Measurements from ENCODE around the gene CACNB2. TPM values are rescaled to one million over a fixed set of nuclear protein-coding genes. Genes with fewer than 3 reads are reported as not detected.
"Not testable (repeated sequence)": the region's sequence is repeated elsewhere in the genome, so short reads cannot be mapped to it uniquely, and the experiment has no call there.

Gene CACNB2
- polyA plus RNA-seq, 2 of the 4 experiments (the other 2 are of a cell fraction), result not detected

DNA sequence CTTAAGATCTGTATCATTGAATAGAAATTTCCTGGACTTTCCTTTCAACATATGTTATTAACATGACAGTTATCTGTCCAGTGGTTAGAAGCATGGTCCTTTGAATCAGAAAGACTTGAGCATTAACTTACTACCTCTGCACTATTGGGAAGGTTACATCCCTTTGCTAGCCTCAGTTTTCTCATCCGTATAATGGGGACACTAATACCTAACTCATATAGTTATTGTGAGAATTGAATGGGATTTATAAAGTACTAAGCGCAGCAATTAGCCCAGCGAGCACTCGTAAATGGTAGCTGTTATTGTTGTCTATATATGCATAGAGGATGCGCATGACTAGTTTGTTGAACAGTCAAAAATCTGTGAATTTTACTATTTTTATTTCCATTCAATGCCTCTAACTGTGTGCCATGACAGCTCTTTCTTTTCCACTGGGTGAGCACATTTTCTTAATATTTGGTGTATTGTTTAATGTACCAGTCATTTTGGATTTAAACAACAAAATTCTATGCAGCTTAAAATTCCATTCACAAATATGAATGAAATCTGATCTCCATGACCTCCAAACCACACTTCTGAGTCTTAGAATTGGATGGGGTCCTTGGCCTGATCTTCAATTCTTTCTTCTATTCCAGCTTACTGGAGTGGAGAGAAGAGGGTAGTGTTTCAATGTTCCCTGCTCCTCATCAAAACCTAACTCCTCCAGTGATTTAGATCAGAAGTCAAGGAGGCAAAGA, 65.0 kb downstream of the CACNB2 start:
- 65% methylated on average over 5 of the region's 5 CpGs for WGBS (ENCODE audit: missing lambda C conversion rate)
- POLR2A ChIA-PET, result no interaction called here
- TF ChIP-seq CHD4 (IDR thresholded peaks at IDR 0.05; ENCODE audit: borderline replicate concordance), result no peak
- TF ChIP-seq FOSL2 (IDR thresholded peaks at IDR 0.05), result no peak
- no peak for TF ChIP-seq FOSL2 (CRISPR knock-in tag; IDR thresholded peaks at IDR 0.05)
- TF ChIP-seq, protein P1, sequence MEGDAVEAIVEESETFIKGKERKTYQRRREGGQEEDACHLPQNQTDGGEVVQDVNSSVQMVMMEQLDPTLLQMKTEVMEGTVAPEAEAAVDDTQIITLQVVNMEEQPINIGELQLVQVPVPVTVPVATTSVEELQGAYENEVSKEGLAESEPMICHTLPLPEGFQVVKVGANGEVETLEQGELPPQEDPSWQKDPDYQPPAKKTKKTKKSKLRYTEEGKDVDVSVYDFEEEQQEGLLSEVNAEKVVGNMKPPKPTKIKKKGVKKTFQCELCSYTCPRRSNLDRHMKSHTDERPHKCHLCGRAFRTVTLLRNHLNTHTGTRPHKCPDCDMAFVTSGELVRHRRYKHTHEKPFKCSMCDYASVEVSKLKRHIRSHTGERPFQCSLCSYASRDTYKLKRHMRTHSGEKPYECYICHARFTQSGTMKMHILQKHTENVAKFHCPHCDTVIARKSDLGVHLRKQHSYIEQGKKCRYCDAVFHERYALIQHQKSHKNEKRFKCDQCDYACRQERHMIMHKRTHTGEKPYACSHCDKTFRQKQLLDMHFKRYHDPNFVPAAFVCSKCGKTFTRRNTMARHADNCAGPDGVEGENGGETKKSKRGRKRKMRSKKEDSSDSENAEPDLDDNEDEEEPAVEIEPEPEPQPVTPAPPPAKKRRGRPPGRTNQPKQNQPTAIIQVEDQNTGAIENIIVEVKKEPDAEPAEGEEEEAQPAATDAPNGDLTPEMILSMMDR (IDR thresholded peaks at IDR 0.05), result no peak
- TF ChIP-seq NFE2L2 (conservative IDR thresholded peaks at IDR 0.05; ENCODE audit: low read length), result no peak
- no peak for TF ChIP-seq POLR2A (IDR thresholded peaks at IDR 0.05; ENCODE audit: low read length)
- TF ChIP-seq FOXS1 (CRISPR knock-in tag; IDR thresholded peaks at IDR 0.05), result no peak
- no peak for TF ChIP-seq MYC (IDR thresholded peaks at IDR 0.05; ENCODE audit: borderline replicate concordance, low read length)
- TF ChIP-seq, protein P2, sequence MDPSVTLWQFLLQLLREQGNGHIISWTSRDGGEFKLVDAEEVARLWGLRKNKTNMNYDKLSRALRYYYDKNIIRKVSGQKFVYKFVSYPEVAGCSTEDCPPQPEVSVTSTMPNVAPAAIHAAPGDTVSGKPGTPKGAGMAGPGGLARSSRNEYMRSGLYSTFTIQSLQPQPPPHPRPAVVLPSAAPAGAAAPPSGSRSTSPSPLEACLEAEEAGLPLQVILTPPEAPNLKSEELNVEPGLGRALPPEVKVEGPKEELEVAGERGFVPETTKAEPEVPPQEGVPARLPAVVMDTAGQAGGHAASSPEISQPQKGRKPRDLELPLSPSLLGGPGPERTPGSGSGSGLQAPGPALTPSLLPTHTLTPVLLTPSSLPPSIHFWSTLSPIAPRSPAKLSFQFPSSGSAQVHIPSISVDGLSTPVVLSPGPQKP (IDR thresholded peaks at IDR 0.05; ENCODE audit: low read depth, low read length), result no peak
- no peak for TF ChIP-seq HOXB5 (CRISPR knock-in tag; IDR thresholded peaks at IDR 0.05)
- TF ChIP-seq, protein P3, sequence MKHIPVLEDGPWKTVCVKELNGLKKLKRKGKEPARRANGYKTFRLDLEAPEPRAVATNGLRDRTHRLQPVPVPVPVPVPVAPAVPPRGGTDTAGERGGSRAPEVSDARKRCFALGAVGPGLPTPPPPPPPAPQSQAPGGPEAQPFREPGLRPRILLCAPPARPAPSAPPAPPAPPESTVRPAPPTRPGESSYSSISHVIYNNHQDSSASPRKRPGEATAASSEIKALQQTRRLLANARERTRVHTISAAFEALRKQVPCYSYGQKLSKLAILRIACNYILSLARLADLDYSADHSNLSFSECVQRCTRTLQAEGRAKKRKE (CRISPR knock-in tag; IDR thresholded peaks at IDR 0.05; ENCODE audit: low read depth), result no peak
- no peak for TF ChIP-seq FOSB (CRISPR knock-in tag; IDR thresholded peaks at IDR 0.05)
- no peak for TF ChIP-seq SREBF2 (IDR thresholded peaks at IDR 0.05)
- no peak for TF ChIP-seq MAFK (IDR thresholded peaks at IDR 0.05; ENCODE audit: partially characterized antibody)
- TF ChIP-seq, protein P4, sequence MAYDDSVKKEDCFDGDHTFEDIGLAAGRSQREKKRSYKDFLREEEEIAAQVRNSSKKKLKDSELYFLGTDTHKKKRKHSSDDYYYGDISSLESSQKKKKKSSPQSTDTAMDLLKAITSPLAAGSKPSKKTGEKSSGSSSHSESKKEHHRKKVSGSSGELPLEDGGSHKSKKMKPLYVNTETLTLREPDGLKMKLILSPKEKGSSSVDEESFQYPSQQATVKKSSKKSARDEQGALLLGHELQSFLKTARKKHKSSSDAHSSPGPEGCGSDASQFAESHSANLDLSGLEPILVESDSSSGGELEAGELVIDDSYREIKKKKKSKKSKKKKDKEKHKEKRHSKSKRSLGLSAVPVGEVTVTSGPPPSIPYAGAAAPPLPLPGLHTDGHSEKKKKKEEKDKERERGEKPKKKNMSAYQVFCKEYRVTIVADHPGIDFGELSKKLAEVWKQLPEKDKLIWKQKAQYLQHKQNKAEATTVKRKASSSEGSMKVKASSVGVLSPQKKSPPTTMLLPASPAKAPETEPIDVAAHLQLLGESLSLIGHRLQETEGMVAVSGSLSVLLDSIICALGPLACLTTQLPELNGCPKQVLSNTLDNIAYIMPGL (CRISPR knock-in tag; IDR thresholded peaks at IDR 0.05; ENCODE audit: borderline replicate concordance), result no peak
- TF ChIP-seq, protein P5, sequence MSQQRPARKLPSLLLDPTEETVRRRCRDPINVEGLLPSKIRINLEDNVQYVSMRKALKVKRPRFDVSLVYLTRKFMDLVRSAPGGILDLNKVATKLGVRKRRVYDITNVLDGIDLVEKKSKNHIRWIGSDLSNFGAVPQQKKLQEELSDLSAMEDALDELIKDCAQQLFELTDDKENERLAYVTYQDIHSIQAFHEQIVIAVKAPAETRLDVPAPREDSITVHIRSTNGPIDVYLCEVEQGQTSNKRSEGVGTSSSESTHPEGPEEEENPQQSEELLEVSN (IDR thresholded peaks at IDR 0.05; ENCODE audit: borderline replicate concordance, low read depth), result no peak
- TF ChIP-seq PHF8 (IDR thresholded peaks at IDR 0.05; ENCODE audit: borderline replicate concordance, low read depth), result no peak
- TF ChIP-seq, protein P6, sequence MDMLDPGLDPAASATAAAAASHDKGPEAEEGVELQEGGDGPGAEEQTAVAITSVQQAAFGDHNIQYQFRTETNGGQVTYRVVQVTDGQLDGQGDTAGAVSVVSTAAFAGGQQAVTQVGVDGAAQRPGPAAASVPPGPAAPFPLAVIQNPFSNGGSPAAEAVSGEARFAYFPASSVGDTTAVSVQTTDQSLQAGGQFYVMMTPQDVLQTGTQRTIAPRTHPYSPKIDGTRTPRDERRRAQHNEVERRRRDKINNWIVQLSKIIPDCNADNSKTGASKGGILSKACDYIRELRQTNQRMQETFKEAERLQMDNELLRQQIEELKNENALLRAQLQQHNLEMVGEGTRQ (IDR thresholded peaks at IDR 0.05), result no peak
- TF ChIP-seq ZNF302 (CRISPR knock-in tag; IDR thresholded peaks at IDR 0.05), result no peak
- CTCF ChIA-PET, result interaction anchor here (0.8 to 1.5 kb wide), 2 partner anchors 10 kb away, joined by 3 to 5 read pairs; no protein-coding TSS in a partner anchor
- Histone ChIP-seq H3K4me2 (no peak overlapping the region), H3K4me1 (no peaks in the 10 kb centered on the region), H3K9me3 (no peaks in the 10 kb centered on the region), H3K4me3 (no peak overlapping the region), H3K27ac (no peak overlapping the region)
- ATAC-seq (no peak), DNase-seq (ENCODE audit: low read depth in 1 of 2, low spot score in 1 of 2) (no peak), FAIRE-seq (no peak)

DNA sequence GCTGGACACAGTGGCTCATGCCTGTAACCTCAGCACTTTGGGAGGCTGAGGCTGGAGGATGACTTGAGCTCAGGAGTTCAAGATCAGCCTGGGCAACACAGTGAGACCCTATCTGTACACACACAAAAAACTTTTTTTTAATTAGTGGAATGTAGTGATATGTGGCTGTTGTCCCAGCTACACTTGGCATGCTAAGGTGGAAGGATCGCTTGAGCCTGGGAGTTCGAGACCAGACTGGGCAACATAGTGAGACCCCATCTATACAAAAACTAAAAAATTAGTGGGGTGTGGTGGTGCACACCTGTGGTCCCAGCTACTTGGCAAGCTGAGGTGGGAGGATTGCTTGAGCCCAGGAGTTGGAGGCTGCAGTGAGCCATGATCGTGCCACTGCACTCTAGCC, 68.0 kb downstream of the CACNB2 start:
- CTCF ChIA-PET, result interaction anchor here (1.6 to 2.1 kb wide), 2 partner anchors 8 to 104 kb away, joined by 3 to 7 read pairs; no protein-coding TSS in a partner anchor
- ATAC-seq; H3K4me1 ChIP-seq; FAIRE-seq; H3K4me3 ChIP-seq; POLR2A ChIA-PET; H3K27ac ChIP-seq; H3K9me3 ChIP-seq; DNase-seq (ENCODE audit: low read depth in 1 of 2, low spot score in 1 of 2); H3K4me2 ChIP-seq: not testable (repeated sequence)
- 35% methylated on average over 3 of the region's 3 CpGs for WGBS (ENCODE audit: missing lambda C conversion rate)

Data from A549 (cell line).